Suprapubic skin (tissue), 3 donors: ENCODE results near the gene RFX2.

Source experiments
- EP300 ChIP-seq: sonication (generic); formaldehyde crosslinking; IDR thresholded peaks from one replicate; pipeline ENCODE4 v1.6.1; 2017; ENCODE audit warnings: antibody characterized with exemption
- TF ChIP-seq, protein P1 (sequence below), 2 donors: fragments of 200-600 bp in 1 of 2; fragments of 450-650 bp in 1 of 2; sonication (generic) in 1 of 2; IDR thresholded peaks; one replicate each; pipeline ENCODE4 v1.5.1; 2016 to 2019; ENCODE audit warnings: antibody characterized with exemption in 2 of 2, mild to moderate bottlenecking in 1 of 2, moderate library complexity in 1 of 2

DNA sequence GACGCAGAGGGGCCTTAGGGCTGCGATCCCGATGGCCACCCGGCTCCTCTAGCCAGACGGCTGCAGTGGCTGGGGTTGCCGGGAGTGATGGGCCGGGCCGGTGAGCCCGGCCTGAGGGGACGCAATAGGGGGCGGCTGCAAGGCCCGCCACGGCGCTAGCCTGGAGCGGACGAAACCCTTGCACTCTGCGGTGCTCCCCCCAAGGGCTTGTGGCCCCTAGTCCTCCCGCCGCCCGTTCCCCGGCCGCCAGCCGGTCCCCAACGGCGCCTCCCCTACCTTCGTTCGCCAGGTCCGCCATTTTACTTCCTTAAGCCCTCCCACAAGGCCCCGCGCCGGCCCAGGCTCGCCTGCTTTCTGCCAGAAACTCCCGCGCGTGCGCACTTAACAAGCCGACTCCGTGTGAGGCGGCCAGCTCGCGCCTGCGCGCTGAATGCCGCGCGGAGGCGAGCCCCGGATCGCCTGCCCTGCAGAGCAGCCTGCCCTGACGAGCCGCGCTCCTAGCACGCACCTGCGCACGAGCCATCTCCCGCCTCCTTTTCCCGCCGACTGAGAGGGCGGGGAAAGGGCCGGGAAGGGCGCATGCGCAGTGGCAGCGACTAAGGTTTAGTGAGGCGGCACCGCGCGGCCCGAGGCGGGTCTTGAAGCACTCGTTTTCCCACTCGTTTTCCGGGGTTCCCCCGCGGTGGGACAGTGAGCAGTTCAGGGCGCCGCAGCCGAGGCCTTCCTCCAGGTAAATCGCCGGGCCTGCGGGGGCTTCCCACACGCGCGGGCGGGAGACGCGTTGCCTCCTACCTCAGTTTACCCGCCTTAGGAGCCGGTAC, 132.3 kb downstream of the RFX2 start, which contains the start of gene RANBP3:
- TF ChIP-seq, protein P1, sequence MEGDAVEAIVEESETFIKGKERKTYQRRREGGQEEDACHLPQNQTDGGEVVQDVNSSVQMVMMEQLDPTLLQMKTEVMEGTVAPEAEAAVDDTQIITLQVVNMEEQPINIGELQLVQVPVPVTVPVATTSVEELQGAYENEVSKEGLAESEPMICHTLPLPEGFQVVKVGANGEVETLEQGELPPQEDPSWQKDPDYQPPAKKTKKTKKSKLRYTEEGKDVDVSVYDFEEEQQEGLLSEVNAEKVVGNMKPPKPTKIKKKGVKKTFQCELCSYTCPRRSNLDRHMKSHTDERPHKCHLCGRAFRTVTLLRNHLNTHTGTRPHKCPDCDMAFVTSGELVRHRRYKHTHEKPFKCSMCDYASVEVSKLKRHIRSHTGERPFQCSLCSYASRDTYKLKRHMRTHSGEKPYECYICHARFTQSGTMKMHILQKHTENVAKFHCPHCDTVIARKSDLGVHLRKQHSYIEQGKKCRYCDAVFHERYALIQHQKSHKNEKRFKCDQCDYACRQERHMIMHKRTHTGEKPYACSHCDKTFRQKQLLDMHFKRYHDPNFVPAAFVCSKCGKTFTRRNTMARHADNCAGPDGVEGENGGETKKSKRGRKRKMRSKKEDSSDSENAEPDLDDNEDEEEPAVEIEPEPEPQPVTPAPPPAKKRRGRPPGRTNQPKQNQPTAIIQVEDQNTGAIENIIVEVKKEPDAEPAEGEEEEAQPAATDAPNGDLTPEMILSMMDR (IDR thresholded peaks at IDR 0.05): no peak
- TF ChIP-seq EP300: no peak
